Measurements from ENCODE around the gene SIAH3.
"Not testable (repeated sequence)": the region's sequence is repeated elsewhere in the genome, so short reads cannot be mapped to it uniquely, and the experiment has no call there.

Gene SIAH3

GRCh38 chr13:45881353-45881752 is 29.8 kb upstream of the SIAH3 start:
- Histone ChIP-seq H3K4me3 (ENCODE audit: low read depth in 1 of 2, low read length in 2 of 2) (no peak overlapping the region), H3K9me3 (ENCODE audit: control insufficient read depth in 1 of 2, low read length in 2 of 2) (no peaks in the 10 kb centered on the region), H3K9ac (ENCODE audit: low read depth in 1 of 2, low read length in 2 of 2) (no peak overlapping the region), H3K27ac (ENCODE audit: low read depth, low read length) (no peak overlapping the region), H3K4me1 (ENCODE audit: control insufficient read depth in 1 of 2, insufficient read depth in 2 of 2, low read length in 2 of 2) (no peaks in the 10 kb centered on the region), H3K27me3 (ENCODE audit: control insufficient read depth in 1 of 2, insufficient read depth in 2 of 2, low read length in 2 of 2) (peaks cover 3 to 5% of the 10 kb centered on the region in 2 donors), H3K36me3 (ENCODE audit: control insufficient read depth in 1 of 2, insufficient read depth in 2 of 2, low read length in 2 of 2) (no peaks in the 10 kb centered on the region)

- Histone ChIP-seq H3K27ac (ENCODE audit: low read depth, low read length) (no peak overlapping the region), H3K9ac (ENCODE audit: low read depth in 1 of 2, low read length in 2 of 2) (no peak overlapping the region), H3K36me3 (ENCODE audit: control insufficient read depth in 1 of 2, insufficient read depth in 2 of 2, low read length in 2 of 2) (no peaks in the 10 kb centered on the region), H3K4me3 (ENCODE audit: low read depth in 1 of 2, low read length in 2 of 2) (no peak overlapping the region), H3K27me3 (ENCODE audit: control insufficient read depth in 1 of 2, insufficient read depth in 2 of 2, low read length in 2 of 2) (peaks cover under 1 to 5% of the 10 kb centered on the region in 2 donors), H3K4me1 (ENCODE audit: control insufficient read depth in 1 of 2, insufficient read depth in 2 of 2, low read length in 2 of 2) (no peaks in the 10 kb centered on the region), H3K9me3 (ENCODE audit: control insufficient read depth in 1 of 2, low read length in 2 of 2) (no peaks in the 10 kb centered on the region)
Measured at GRCh38 chr13:45880242-45880641, 28.7 kb upstream of the SIAH3 start.

GRCh38 chr13:45879666-45880065 is 28.1 kb upstream of the SIAH3 start:
- Histone ChIP-seq H3K4me3 (ENCODE audit: low read depth in 1 of 2, low read length in 2 of 2) (no peak overlapping the region), H3K36me3 (ENCODE audit: control insufficient read depth in 1 of 2, insufficient read depth in 2 of 2, low read length in 2 of 2) (no peaks in the 10 kb centered on the region), H3K27me3 (ENCODE audit: control insufficient read depth in 1 of 2, insufficient read depth in 2 of 2, low read length in 2 of 2) (peaks cover 0 to 5% of the 10 kb centered on the region in 2 donors), H3K4me1 (ENCODE audit: control insufficient read depth in 1 of 2, insufficient read depth in 2 of 2, low read length in 2 of 2) (no peaks in the 10 kb centered on the region), H3K9ac (ENCODE audit: low read depth in 1 of 2, low read length in 2 of 2) (no peak overlapping the region), H3K27ac (ENCODE audit: low read depth, low read length) (no peak overlapping the region), H3K9me3 (ENCODE audit: control insufficient read depth in 1 of 2, low read length in 2 of 2) (no peaks in the 10 kb centered on the region)

GRCh38 chr13:45878966-45879365 is 27.4 kb upstream of the SIAH3 start:
- no peak overlapping the region for H3K4me3 ChIP-seq (ENCODE audit: low read depth in 1 of 2, low read length in 2 of 2)
- H3K36me3 ChIP-seq (ENCODE audit: control insufficient read depth in 1 of 2, insufficient read depth in 2 of 2, low read length in 2 of 2), result no peaks in the 10 kb centered on the region
- H3K9me3 ChIP-seq (ENCODE audit: control insufficient read depth in 1 of 2, low read length in 2 of 2), result no peaks in the 10 kb centered on the region
- no peak overlapping the region for H3K27ac ChIP-seq (ENCODE audit: low read depth, low read length)
- H3K4me1 ChIP-seq (ENCODE audit: control insufficient read depth in 1 of 2, insufficient read depth in 2 of 2, low read length in 2 of 2), result no peaks in the 10 kb centered on the region
- peaks cover 0 to 5% of the 10 kb centered on the region in 2 donors for H3K27me3 ChIP-seq (ENCODE audit: control insufficient read depth in 1 of 2, insufficient read depth in 2 of 2, low read length in 2 of 2)
- no peak overlapping the region for H3K9ac ChIP-seq (ENCODE audit: low read depth in 1 of 2, low read length in 2 of 2)

GRCh38 chr13:45876781-45877180 is 25.2 kb upstream of the SIAH3 start:
- H3K4me1 ChIP-seq (ENCODE audit: control insufficient read depth in 1 of 2, insufficient read depth in 2 of 2, low read length in 2 of 2), result no peaks in the 10 kb centered on the region
- H3K4me3 ChIP-seq (ENCODE audit: low read depth in 1 of 2, low read length in 2 of 2), result no peak overlapping the region
- peaks cover 0 to 5% of the 10 kb centered on the region in 2 donors for H3K27me3 ChIP-seq (ENCODE audit: control insufficient read depth in 1 of 2, insufficient read depth in 2 of 2, low read length in 2 of 2)
- H3K36me3 ChIP-seq (ENCODE audit: control insufficient read depth in 1 of 2, insufficient read depth in 2 of 2, low read length in 2 of 2), result no peaks in the 10 kb centered on the region
- no peak overlapping the region for H3K9ac ChIP-seq (ENCODE audit: low read depth in 1 of 2, low read length in 2 of 2)
- H3K9me3 ChIP-seq (ENCODE audit: control insufficient read depth in 1 of 2, low read length in 2 of 2), result no peaks in the 10 kb centered on the region
- H3K27ac ChIP-seq (ENCODE audit: low read depth, low read length), result no peak overlapping the region

GRCh38 chr13:45875951-45876350 is 24.4 kb upstream of the SIAH3 start:
- Histone ChIP-seq H3K9me3 (ENCODE audit: control insufficient read depth in 1 of 2, low read length in 2 of 2) (no peaks in the 10 kb centered on the region), H3K27me3 (ENCODE audit: control insufficient read depth in 1 of 2, insufficient read depth in 2 of 2, low read length in 2 of 2) (peaks cover 0 to 5% of the 10 kb centered on the region in 2 donors), H3K27ac (ENCODE audit: low read depth, low read length) (no peak overlapping the region), H3K4me1 (ENCODE audit: control insufficient read depth in 1 of 2, insufficient read depth in 2 of 2, low read length in 2 of 2) (no peaks in the 10 kb centered on the region), H3K9ac (ENCODE audit: low read depth in 1 of 2, low read length in 2 of 2) (no peak overlapping the region), H3K36me3 (ENCODE audit: control insufficient read depth in 1 of 2, insufficient read depth in 2 of 2, low read length in 2 of 2) (no peaks in the 10 kb centered on the region), H3K4me3 (ENCODE audit: low read depth in 1 of 2, low read length in 2 of 2) (no peak overlapping the region)

- Histone ChIP-seq H3K9me3 (ENCODE audit: control insufficient read depth in 1 of 2, low read length in 2 of 2) (no peaks in the 10 kb centered on the region), H3K36me3 (ENCODE audit: control insufficient read depth in 1 of 2, insufficient read depth in 2 of 2, low read length in 2 of 2) (no peaks in the 10 kb centered on the region), H3K9ac (ENCODE audit: low read depth in 1 of 2, low read length in 2 of 2) (no peak overlapping the region), H3K4me1 (ENCODE audit: control insufficient read depth in 1 of 2, insufficient read depth in 2 of 2, low read length in 2 of 2) (no peaks in the 10 kb centered on the region), H3K4me3 (ENCODE audit: low read depth in 1 of 2, low read length in 2 of 2) (no peak overlapping the region), H3K27ac (ENCODE audit: low read depth, low read length) (no peak overlapping the region), H3K27me3 (ENCODE audit: control insufficient read depth in 1 of 2, insufficient read depth in 2 of 2, low read length in 2 of 2) (no peaks in the 10 kb centered on the region)
Measured at GRCh38 chr13:45873491-45874325, 22.2 kb upstream of the SIAH3 start.

GRCh38 chr13:45872566-45872965 is 21.0 kb upstream of the SIAH3 start:
- Histone ChIP-seq H3K27me3 (ENCODE audit: control insufficient read depth in 1 of 2, insufficient read depth in 2 of 2, low read length in 2 of 2) (no peaks in the 10 kb centered on the region), H3K9me3 (ENCODE audit: control insufficient read depth in 1 of 2, low read length in 2 of 2) (no peaks in the 10 kb centered on the region), H3K9ac (ENCODE audit: low read depth in 1 of 2, low read length in 2 of 2) (no peak overlapping the region), H3K4me3 (ENCODE audit: low read depth in 1 of 2, low read length in 2 of 2) (no peak overlapping the region), H3K36me3 (ENCODE audit: control insufficient read depth in 1 of 2, insufficient read depth in 2 of 2, low read length in 2 of 2) (no peaks in the 10 kb centered on the region), H3K4me1 (ENCODE audit: control insufficient read depth in 1 of 2, insufficient read depth in 2 of 2, low read length in 2 of 2) (no peaks in the 10 kb centered on the region), H3K27ac (ENCODE audit: low read depth, low read length) (no peak overlapping the region)

GRCh38 chr13:45871201-45871600 is 19.6 kb upstream of the SIAH3 start:
- not testable (repeated sequence) for H3K4me1 ChIP-seq (ENCODE audit: control insufficient read depth in 1 of 2, insufficient read depth in 2 of 2, low read length in 2 of 2); H3K9me3 ChIP-seq (ENCODE audit: control insufficient read depth in 1 of 2, low read length in 2 of 2)

GRCh38 chr13:45870232-45870631 is 18.7 kb upstream of the SIAH3 start:
- H3K4me1 ChIP-seq (ENCODE audit: control insufficient read depth in 1 of 2, insufficient read depth in 2 of 2, low read length in 2 of 2), result no peaks in the 10 kb centered on the region
- no peaks in the 10 kb centered on the region for H3K27me3 ChIP-seq (ENCODE audit: control insufficient read depth in 1 of 2, insufficient read depth in 2 of 2, low read length in 2 of 2)
- H3K27ac ChIP-seq (ENCODE audit: low read depth, low read length), result no peak overlapping the region
- no peaks in the 10 kb centered on the region for H3K9me3 ChIP-seq (ENCODE audit: control insufficient read depth in 1 of 2, low read length in 2 of 2)
- no peak overlapping the region for H3K9ac ChIP-seq (ENCODE audit: low read depth in 1 of 2, low read length in 2 of 2)
- H3K36me3 ChIP-seq (ENCODE audit: control insufficient read depth in 1 of 2, insufficient read depth in 2 of 2, low read length in 2 of 2), result no peaks in the 10 kb centered on the region
- no peak overlapping the region for H3K4me3 ChIP-seq (ENCODE audit: low read depth in 1 of 2, low read length in 2 of 2)

More at GRCh38 chr13:45871201-45871600, 19.6 kb upstream of the SIAH3 start:
- H3K9ac ChIP-seq (ENCODE audit: low read depth in 1 of 2, low read length in 2 of 2); H3K27me3 ChIP-seq (ENCODE audit: control insufficient read depth in 1 of 2, insufficient read depth in 2 of 2, low read length in 2 of 2); H3K36me3 ChIP-seq (ENCODE audit: control insufficient read depth in 1 of 2, insufficient read depth in 2 of 2, low read length in 2 of 2); H3K27ac ChIP-seq (ENCODE audit: low read depth, low read length); H3K4me3 ChIP-seq (ENCODE audit: low read depth in 1 of 2, low read length in 2 of 2): not testable (repeated sequence)

All from duodenal mucosa (tissue), 2 donors.